ENCODE data around the gene ARVCF.
A peak's percentile ranks its signal among the peaks of the same experiment; 100 is the strongest.

Gene ARVCF

GRCh38 chr22:20017622-20017958 is 967 bp upstream of the ARVCF start:
- DNase-seq (ENCODE audit: low spot score): no peak
- TF ChIP-seq, protein P1, sequence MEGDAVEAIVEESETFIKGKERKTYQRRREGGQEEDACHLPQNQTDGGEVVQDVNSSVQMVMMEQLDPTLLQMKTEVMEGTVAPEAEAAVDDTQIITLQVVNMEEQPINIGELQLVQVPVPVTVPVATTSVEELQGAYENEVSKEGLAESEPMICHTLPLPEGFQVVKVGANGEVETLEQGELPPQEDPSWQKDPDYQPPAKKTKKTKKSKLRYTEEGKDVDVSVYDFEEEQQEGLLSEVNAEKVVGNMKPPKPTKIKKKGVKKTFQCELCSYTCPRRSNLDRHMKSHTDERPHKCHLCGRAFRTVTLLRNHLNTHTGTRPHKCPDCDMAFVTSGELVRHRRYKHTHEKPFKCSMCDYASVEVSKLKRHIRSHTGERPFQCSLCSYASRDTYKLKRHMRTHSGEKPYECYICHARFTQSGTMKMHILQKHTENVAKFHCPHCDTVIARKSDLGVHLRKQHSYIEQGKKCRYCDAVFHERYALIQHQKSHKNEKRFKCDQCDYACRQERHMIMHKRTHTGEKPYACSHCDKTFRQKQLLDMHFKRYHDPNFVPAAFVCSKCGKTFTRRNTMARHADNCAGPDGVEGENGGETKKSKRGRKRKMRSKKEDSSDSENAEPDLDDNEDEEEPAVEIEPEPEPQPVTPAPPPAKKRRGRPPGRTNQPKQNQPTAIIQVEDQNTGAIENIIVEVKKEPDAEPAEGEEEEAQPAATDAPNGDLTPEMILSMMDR (IDR thresholded peaks at IDR 0.05; ENCODE audit: extremely low read depth, insufficient read depth, missing control alignments): no peak
- in situ Hi-C loops (cut with MboI; ENCODE audit: low pct_unique_long_range_greater_than_20kb, low sequenced_read_pairs, unreplicated experiment): no loop called here

DNA sequence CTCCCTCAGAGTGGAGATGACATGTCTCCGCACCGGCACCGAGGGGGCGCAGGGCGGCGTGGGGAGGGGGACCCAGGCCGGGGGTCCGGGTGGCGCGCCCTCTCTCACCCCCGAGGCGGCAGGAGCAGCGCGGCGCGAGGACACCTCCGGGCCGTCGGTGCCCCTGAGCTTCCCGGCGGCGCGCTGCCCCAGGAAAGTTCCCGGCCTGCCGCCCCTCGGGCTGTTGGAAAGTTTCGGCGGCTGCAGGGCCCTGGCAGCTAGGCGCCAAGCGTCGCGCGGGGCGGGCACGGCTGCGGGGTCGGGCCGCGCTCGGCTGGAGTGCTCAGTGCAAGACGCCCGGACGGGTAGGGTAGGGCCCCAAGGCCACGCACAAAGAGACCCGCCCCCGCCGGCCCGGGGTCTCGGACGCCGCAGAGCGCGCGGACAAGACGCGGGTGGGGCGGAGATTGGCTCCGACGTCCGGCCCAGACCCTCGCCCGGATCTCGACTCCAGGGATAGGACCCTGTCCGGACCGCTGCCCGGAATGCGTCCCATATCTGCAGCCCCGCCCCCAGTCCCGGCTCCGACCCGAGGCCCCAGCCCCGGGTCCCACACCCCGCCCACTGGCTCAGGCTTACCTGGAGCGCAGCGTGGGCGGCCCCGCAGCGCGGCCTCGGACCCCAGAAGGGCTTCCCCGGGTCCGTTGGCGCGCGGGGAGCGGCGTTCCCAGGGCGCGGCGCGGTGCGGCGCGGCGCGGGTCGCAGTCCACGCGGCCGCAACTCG is 471 bp downstream of the ARVCF start:
- in situ Hi-C loops (cut with MboI; ENCODE audit: low pct_unique_long_range_greater_than_20kb, low sequenced_read_pairs, unreplicated experiment): no loop called here
- DNase-seq (ENCODE audit: low spot score): no peak

GRCh38 chr22:20015187-20015625 is 1.4 kb downstream of the ARVCF start:
- DNase-seq (ENCODE audit: low spot score): no peak
- TF ChIP-seq, protein P1 (IDR thresholded peaks at IDR 0.05; ENCODE audit: extremely low read depth, insufficient read depth, missing control alignments): no peak
- in situ Hi-C loops (cut with MboI; ENCODE audit: low pct_unique_long_range_greater_than_20kb, low sequenced_read_pairs, unreplicated experiment): no loop called here

More for the DNA sequence above, 471 bp downstream of the ARVCF start:
- TF ChIP-seq, protein P1 (IDR thresholded peaks at IDR 0.05; ENCODE audit: extremely low read depth, insufficient read depth, missing control alignments): no peak

- DNase-seq (ENCODE audit: low spot score): no peak
- TF ChIP-seq, protein P1 (IDR thresholded peaks at IDR 0.05; ENCODE audit: extremely low read depth, insufficient read depth, missing control alignments): no peak
- in situ Hi-C loops (cut with MboI; ENCODE audit: low pct_unique_long_range_greater_than_20kb, low sequenced_read_pairs, unreplicated experiment): no loop called here
Observed at GRCh38 chr22:20014526-20015186, 2.0 kb downstream of the ARVCF start.

DNA sequence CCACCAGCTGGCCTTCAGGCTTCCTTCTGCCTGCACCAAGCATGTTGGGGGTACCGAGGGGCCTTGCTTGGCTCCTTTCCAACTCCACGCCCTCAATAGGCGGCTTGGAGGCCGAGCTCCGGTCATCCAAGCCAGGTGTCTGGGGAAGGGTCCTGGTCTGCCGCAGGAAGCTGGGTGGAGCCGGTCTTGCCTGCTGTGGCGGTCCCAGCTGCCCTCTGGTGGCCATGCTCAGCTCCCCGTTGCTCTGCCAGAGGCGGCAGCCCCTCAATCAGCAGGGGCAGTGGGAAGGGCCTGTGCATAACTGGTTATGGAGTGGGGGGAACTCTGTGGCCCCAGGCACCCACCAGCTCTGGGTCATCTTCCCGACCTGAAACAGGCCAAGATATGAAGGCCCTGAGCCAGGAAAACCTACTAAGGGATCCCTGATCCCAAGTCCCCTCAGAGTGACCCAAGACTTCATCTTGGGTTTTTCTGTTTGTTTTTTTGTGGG is 3.2 kb downstream of the ARVCF start:
- in situ Hi-C loops (cut with MboI; ENCODE audit: low pct_unique_long_range_greater_than_20kb, low sequenced_read_pairs, unreplicated experiment): no loop called here
- TF ChIP-seq, protein P1 (IDR thresholded peaks at IDR 0.05; ENCODE audit: extremely low read depth, insufficient read depth, missing control alignments): peak; percentile 72
- peak; percentile 75 for DNase-seq (ENCODE audit: low spot score)

DNA sequence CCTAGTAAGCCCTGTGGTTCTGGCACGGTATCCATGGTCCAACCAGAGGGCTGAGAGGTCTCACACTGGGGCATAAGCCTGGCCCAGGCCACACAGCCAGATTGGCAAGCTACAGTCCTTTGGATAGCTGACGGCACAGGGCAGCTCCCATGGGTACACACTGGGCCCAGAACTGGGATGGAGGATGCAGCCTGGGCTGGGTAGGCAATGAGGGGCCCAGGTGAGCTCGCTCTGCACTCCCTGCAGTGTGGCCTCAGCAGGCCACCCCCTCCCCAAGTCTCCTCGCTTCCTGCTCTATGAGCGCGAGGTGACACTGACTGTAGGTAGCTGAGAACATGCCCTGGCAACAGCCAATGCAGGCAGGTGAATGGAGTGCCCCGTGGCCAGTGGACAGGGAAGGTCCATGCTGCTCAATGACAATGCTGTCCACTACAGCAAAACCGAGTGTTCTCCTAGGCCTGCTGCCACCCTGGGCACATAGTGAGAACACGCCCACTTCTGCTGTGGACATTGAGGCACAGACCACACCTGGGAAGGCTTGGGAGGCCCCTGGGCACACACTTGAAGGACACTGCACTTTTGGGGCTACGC is 3.8 kb downstream of the ARVCF start:
- TF ChIP-seq, protein P1 (IDR thresholded peaks at IDR 0.05; ENCODE audit: extremely low read depth, insufficient read depth, missing control alignments): no peak
- in situ Hi-C loops (cut with MboI; ENCODE audit: low pct_unique_long_range_greater_than_20kb, low sequenced_read_pairs, unreplicated experiment): no loop called here
- no peak for DNase-seq (ENCODE audit: low spot score)
